Measurements from ENCODE around the gene SPP1.

DNA sequence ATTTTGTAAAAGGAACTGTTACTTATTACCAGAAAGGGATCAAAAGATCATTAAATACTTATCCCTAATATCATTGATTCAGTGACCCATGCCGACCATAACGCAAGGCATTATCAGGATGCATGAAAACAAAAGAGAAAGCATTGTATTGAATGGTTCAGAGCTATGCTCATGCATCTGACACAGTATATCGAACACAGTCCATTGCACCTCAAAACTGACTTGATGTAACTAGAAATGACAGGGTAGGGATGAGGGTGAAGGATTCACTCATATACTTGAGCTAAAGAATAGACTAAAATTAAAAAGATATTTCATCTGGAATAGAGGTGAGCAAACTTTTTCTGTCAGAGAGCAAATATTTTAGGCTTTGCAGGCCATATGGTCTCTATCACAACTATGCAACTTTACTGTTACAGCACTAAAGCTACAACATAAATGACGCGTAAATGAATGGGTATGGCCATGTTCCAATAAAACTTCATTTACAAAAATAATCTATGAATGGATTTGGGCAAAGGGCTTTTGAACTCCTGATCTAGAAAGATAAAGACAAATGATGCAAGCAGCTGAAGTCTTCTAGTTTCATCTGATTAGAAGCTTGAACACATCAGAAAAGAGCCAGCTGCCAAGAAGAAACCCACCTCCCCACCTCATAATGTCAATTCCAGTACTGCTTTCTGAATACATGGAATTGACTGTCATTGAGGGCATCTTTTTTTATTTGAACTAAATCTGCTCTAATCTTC lies 12.9 kb upstream of the SPP1 start:
- TF ChIP-seq, protein P1, sequence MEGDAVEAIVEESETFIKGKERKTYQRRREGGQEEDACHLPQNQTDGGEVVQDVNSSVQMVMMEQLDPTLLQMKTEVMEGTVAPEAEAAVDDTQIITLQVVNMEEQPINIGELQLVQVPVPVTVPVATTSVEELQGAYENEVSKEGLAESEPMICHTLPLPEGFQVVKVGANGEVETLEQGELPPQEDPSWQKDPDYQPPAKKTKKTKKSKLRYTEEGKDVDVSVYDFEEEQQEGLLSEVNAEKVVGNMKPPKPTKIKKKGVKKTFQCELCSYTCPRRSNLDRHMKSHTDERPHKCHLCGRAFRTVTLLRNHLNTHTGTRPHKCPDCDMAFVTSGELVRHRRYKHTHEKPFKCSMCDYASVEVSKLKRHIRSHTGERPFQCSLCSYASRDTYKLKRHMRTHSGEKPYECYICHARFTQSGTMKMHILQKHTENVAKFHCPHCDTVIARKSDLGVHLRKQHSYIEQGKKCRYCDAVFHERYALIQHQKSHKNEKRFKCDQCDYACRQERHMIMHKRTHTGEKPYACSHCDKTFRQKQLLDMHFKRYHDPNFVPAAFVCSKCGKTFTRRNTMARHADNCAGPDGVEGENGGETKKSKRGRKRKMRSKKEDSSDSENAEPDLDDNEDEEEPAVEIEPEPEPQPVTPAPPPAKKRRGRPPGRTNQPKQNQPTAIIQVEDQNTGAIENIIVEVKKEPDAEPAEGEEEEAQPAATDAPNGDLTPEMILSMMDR (optimal IDR thresholded peaks at IDR 0.05 in 1 of 3, IDR thresholded peaks at IDR 0.05 in 1 of 3, conservative IDR thresholded peaks at IDR 0.05 in 1 of 3; ENCODE audit: extremely low read depth in 1 of 3, insufficient read depth in 2 of 3, low read length in 3 of 3): no peak
- TF ChIP-seq EZH2 (IDR thresholded peaks at IDR 0.05; ENCODE audit: low read length): no peak
